ENCODE data around the gene B2M.
"Not testable (repeated sequence)": the region's sequence is repeated elsewhere in the genome, so short reads cannot be mapped to it uniquely, and the experiment has no call there.

B2M gene

GRCh38 chr15:44698641-44699040 is 12.7 kb upstream of the B2M start:
- DNase-seq (ENCODE audit: low spot score) = no peak

- DNase-seq (ENCODE audit: low spot score) = not testable (repeated sequence)
These were observed 10.6 kb upstream of the B2M start for GRCh38 chr15:44700676-44701075.

GRCh38 chr15:44705986-44706385 is 5.3 kb upstream of the B2M start:
- no peak for DNase-seq (ENCODE audit: low spot score)

- DNase-seq (ENCODE audit: low spot score) = no peak
These were observed 4.9 kb upstream of the B2M start for GRCh38 chr15:44706401-44706800.

- no peak for DNase-seq (ENCODE audit: low spot score)
These were observed 4.2 kb upstream of the B2M start for GRCh38 chr15:44706946-44707636.

- no peak for DNase-seq (ENCODE audit: low spot score)
These were observed 851 bp upstream of the B2M start for GRCh38 chr15:44710236-44711095.

- peak; percentile 85 for DNase-seq (ENCODE audit: low spot score)
These were observed 527 bp downstream of the B2M start for GRCh38 chr15:44711743-44712345.

GRCh38 chr15:44712346-44713005 is 1.2 kb downstream of the B2M start:
- DNase-seq (ENCODE audit: low spot score) = no peak

GRCh38 chr15:44713006-44713966 is 2.0 kb downstream of the B2M start:
- no peak for DNase-seq (ENCODE audit: low spot score)

- no peak for DNase-seq (ENCODE audit: low spot score)
These were observed 4.0 kb downstream of the B2M start for GRCh38 chr15:44715142-44715796.

GRCh38 chr15:44715797-44716334 is 4.5 kb downstream of the B2M start:
- DNase-seq (ENCODE audit: low spot score) = no peak

GRCh38 chr15:44716983-44717602 is 5.8 kb downstream of the B2M start:
- no peak for DNase-seq (ENCODE audit: low spot score)

- DNase-seq (ENCODE audit: low spot score) = no peak
These were observed 7.0 kb downstream of the B2M start for GRCh38 chr15:44718180-44718926.

GRCh38 chr15:44718927-44719292 is 7.6 kb downstream of the B2M start:
- DNase-seq (ENCODE audit: low spot score) = no peak

- DNase-seq (ENCODE audit: low spot score) = no peak
These were observed 8.1 kb downstream of the B2M start for GRCh38 chr15:44719293-44719999.

GRCh38 chr15:44720000-44720435 is 8.7 kb downstream of the B2M start:
- not testable (repeated sequence) for DNase-seq (ENCODE audit: low spot score)

GRCh38 chr15:44720460-44721176 is 9.3 kb downstream of the B2M start:
- DNase-seq (ENCODE audit: low spot score) = no peak

- DNase-seq (ENCODE audit: low spot score) = no peak
These were observed 10.7 kb downstream of the B2M start for GRCh38 chr15:44722011-44722410.

Measured in left forelimb (tissue), 1 donor.